IMR-90 (cell line): Measurements from ENCODE around the gene PAM.

ENCODE experiments used
- CTCF ChIP-seq: conservative IDR thresholded peaks from 2 replicates; pipeline ENCODE4 v1.5.1; 2012; ENCODE audit warnings: mild to moderate bottlenecking, low read depth, low read length, improper control_type of control experiment
- MAZ ChIP-seq: IDR thresholded peaks from 2 replicates; pipeline ENCODE4 v1.6.1; 2012; ENCODE audit warnings: low read depth, mild to moderate bottlenecking, low read length, improper control_type of control experiment, moderate library complexity, borderline replicate concordance
- SMC3 ChIP-seq: fragments of 150-350 bp; IDR thresholded peaks from 2 replicates; pipeline ENCODE4 v1.6.1; 2016; ENCODE audit warnings: low read depth, mild to moderate bottlenecking, antibody characterized with exemption, low read length, moderate library complexity
- USF2 ChIP-seq: fragments of 150-350 bp; IDR thresholded peaks from 2 replicates; pipeline ENCODE4 v1.6.1; 2017; ENCODE audit warnings: mild to moderate bottlenecking, antibody characterized with exemption, low read length, low read depth

- TF ChIP-seq CTCF (no peak), MAZ (no peak), SMC3 (no peak), USF2 (no peak)
Observed at GRCh38 chr5:102809033-102809432, 53.9 kb downstream of the PAM start.
